Inflammatory macrophage (primary cell): ENCODE results near the gene HADHA.
"Not testable (repeated sequence)": the region's sequence is repeated elsewhere in the genome, so short reads cannot be mapped to it uniquely, and the experiment has no call there.

Experiments used
- DNase-seq, 2 donors: peaks; one replicate each; pipeline ENCODE4 v3.0.0-alpha.2; 2020 to 2022

Gene HADHA

DNA sequence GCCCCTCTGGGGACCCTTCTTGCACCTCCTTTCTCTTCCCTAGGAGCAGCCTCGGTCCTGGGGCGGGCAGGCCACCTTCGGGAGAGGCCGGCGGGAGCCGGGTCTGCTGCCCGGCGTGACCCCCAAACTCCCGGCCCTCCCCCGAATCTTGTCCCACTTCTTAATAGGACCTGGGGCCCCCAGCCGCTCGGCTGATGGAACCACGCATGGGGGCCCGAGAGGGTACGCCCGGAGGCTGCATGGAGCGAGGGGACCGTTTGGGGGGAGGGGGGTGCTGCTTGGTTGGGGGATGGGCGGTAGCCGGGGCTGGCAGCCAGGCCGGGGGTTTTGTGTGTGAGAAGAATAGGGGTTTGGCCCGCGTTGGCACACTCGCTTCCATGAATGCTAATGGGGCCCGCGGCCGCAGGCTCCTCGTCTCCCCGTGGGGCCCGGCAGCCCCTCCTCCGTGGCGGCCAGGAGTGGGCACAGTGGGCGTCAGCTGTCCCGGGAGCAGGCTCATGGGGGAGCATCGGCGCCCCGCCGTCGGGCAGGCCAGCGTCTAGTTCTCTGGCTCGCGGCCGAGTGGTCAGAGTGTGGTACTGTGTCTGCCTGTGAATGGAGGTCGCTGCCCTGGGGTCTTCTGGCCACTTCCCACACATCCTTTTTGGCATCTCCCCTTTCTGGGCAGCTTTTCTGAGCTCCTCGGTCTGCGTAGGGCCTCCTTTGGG is 70.5 kb downstream of the HADHA start:
- no peak for DNase-seq

DNA sequence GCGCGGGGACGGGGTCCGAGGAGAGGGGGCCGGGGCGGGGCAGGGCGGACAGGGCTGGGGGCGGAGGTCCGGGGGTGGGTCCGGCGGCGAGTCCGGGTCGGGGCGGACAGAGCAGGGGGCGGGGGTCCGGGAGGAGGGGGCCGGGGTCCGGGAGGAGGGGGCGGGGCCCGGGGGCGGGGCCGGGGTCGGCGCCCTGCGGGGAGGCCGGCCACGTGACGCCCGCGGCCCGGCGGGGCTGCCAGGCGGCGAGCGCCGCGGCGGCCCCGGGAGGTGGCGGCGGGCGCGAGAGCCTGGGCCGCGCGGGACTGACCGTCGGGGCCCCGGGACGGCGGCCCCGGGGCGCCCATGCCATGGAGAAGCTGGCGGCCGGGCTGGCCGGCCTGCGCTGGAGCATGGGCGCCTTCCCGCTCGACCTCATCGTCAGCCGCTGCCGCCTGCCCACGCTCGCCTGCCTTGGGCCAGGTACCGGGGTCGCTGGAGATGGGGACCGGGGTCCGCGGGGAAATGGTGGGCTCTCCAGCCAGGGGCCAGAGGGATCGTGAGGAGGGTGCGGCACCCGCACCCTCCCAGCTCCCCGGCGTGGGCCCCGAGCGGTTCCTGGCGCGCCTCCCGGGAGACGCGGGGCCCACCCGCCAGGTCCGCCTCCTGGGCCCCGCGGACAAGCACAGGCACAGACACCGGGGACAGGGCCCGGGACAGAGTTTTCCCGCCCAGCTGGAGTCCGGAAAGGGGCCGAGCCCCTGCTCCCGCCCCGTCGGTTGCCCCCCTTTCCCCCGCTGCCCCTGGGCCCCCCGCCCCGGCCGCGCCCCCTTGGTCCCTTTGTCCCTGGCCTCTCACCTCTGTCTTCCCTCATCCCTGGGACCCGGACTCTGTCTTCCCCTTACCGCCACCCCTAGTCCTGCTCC is 71.3 kb downstream of the HADHA start, which contains the start of gene GAREM2:
Gene GAREM2, plus strand, starts transcription at position 218 of the 905 bp plus-strand sequence. Its CDS starts 133 bp downstream, at position 351.
- DNase-seq, result no peak

DNA sequence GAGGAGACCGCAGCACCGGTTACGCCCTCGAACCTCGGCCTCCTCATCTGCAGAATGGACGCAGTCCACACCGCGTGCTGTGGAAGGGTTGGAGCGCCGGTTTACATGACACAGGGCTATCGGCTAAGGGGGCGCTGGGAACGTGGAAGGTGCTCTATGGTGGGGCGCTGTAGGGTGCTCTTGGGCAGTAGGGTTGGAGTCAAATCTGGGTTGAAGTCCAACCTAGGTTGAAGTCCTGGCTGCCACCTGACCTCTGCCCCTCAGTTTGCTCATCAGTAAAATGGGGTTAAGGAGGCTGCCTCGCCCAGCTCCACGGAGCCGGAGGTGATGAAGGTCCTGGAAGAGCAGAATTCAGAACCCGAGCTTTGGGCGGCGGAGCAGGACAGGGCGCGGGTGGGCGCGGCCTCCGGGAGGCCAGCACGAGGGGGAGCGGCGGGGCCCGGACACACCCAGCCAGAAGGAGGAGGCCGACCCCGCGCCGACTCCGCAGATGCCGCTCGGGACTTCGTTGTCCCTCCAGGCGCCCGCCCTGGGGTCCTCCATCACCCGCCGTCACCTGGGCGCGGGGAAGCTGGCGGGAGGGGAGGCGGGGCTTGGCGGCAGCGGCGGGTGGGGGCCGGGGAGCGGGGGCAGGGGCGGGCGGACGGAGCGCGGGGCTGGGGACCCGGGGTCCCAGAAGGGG is 72.1 kb downstream of the HADHA start:
- no peak for DNase-seq

DNA sequence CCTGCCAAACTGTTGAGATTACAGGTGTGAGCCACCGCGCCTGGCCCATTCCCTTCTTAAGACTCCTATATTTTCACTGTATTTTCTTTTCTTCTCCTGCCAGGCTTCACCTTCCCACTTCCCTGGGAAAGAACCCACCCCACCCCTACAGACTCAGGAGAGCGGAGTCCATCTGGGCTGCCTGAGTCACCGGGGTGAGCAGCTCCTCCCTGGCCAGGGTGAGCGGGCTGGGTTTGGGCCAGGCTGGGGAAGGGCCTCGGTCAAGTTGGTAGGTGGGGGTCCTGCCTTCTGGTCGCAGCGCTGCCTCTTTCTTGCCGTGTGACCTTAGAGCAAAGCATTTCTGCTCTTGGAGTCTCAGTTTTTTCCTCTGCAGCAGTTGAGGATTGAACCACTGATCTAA is 73.6 kb downstream of the HADHA start:
- no peak for DNase-seq

DNA sequence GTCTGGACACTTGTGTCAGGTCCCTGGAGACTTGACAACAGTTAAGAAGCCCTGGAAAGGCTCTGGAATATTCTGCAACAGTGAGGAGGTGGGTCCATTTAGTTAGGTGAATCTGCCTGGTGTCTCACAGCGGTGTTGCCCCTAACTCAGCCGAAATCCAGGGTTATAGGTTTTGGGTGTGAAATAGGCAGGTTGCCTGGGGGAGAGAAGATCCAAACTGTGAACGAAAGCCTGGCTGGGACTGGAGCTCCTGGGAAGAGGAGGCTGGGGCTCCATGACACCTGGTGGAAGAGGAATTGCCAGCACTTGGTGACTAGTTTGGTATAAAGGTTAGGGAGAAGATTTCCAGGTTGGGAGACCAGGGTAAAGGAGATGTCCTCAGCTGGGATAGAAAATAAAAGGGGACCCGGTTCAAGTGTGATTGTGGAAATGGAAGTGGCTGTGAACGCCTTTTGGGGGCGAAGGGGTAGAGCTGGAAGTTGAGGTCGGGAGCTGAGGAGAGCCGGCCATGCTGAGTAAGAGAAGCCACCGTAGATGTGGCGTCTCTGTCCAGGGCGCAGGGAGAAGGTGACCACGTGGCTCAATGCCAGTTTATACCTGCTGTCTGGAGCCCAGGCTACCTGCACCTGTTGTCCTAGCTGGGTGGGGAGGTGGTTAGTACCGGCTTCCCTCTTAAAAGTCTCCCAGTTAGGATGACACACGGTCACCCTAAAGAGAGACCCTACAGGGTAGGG is 74.6 kb downstream of the HADHA start:
- DNase-seq, result no peak

- no peak for DNase-seq
Observed at GRCh38 chr2:26169226-26169625, 75.2 kb downstream of the HADHA start.

DNA sequence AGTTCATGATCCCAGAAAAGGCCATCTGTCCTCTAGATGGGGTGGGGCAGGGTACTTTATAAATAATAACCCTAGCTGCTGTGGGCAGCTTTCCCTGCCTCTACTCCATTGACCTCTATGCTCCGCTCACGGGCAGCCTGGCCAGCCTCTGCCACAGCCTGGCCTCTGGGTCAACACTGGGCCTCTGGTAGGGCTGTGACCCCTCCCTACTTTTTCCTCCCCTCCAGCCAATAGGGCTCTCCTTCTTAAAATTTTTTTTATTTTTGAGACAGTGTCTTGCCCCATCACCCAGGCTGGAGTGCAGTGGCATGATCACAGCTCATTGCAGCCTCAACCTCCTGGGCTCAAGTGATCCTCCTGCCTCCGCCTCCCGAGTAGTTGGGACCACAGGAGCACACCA is 75.6 kb downstream of the HADHA start:
- no peak for DNase-seq

- DNase-seq, result not testable (repeated sequence)
Observed at GRCh38 chr2:26166541-26166940, 77.9 kb downstream of the HADHA start.

- DNase-seq, result no peak
Observed at GRCh38 chr2:26165403-26165802, 79.0 kb downstream of the HADHA start.

DNA sequence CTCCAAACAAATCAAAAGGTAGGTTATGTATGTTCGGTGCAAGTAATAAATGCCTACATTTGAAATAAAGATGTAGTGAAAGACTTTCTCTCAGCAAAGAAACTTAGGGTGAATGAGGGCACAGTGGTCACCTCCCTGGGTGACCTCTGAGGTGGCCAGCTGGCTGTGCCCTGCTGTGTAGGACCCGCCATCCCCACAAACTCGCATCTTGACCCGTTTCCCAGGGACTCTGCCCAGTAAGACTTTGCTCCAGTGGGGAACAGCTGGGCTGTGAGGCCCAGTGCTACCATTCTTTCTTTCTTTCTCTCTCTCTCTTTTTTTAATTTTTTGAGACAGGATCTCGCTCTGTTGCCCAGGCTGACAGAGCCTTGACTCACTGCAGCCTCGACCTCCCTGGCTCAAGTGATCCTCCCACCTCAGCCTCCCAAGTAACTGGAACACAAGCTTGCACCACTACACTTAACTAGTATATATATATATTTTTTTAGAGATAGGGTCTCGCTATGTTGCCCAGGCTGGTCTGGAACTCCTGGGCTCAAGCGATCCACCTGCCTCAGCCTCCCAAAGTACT is 79.7 kb downstream of the HADHA start:
- no peak for DNase-seq

DNA sequence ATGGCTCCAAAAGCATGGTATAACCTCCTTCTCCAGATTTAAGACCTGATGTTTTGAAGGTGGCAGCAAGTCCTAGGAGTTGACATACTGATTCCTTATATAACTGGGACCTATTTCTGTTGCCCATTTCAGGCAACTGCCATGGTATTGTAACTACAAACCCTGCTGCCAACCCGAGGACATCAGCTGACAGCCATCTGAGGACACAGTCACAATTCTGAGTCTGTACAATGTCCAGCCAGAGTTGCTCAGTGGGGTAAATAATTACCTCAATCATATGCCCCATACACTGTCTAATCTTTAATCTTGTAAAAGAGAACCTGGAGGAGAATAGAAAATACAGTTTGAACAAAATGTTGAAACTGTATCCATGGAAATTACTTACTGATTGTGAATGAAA is 80.2 kb downstream of the HADHA start:
- no peak for DNase-seq

DNA sequence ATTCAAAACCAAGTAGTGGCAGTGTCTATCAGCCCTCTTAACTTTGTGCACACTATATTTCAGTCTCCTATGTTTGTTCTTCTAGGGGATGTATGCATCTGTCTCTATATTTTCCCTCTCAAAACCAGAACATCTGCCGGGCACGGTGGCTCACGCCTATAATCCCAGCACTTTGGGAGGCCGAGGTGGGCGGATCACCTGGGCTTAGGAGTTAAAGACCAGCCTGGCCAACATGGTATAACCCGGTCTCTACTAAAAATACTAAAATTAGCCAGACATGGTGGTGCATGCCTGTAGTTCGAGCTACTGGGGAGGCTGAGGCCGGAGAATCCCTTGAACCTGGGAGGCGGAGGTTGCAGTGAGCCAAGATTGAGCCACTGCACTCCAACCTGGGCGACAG is 81.5 kb downstream of the HADHA start:
- DNase-seq, result no peak

GRCh38 chr2:26161926-26162325 is 82.5 kb downstream of the HADHA start:
- no peak for DNase-seq

- DNase-seq, result no peak
Observed at GRCh38 chr2:26157580-26157979, 86.9 kb downstream of the HADHA start.

GRCh38 chr2:26150243-26150642 is 94.2 kb downstream of the HADHA start:
- DNase-seq, result no peak

DNA sequence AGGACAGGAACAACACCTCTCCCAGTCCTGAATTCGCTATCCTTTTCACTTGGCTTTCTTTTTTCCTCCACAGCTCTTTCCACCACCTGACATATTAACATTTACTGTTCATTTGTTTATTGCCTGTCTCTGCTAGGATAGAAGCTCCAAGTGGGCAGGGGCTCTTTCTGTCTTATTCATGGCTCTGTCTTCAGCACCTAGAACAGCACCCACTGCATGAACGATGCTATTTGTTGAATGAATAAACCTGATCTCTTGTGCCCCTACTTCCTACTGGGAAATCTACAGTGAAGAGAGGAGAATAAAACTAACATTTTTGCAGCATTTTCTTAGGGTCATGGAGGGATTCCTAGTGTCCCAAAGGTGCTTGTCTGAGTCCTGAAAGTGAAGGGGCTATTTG is 95.9 kb downstream of the HADHA start:
- no peak for DNase-seq

DNA sequence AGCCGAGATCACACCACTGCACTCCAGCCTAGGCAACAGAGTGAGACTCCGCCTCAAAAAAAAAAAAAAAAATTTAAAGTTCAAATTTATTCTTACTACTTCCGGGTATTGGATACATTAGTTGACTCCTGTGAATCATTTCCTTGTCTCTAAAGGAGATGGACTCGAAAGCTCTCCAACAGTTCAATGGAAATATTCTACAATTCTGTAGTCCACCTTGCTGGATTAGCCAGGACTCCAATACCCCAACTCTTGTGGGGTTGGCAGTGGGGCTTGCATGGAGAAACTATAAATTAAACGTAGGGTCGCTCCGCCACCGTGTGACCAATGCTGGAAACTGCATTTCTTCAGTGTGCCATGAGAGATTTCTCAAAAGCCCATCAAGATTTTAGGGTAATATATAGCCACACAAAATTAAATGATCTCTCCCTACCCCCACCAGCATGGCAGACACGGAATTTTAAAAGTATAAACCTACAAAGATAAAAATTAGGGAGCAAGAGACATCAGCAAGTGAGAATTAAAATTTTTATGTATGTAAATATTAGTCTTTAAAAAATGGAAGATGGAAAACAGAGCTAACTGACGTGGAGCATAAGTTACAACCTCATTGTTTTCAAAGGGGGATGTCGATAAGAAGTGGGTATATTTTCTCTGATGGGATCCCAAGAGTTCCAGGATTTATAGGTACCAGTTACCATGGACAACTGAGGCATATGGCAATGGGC is 99.3 kb downstream of the HADHA start:
- DNase-seq, result peak; percentile 62 to 63

DNA sequence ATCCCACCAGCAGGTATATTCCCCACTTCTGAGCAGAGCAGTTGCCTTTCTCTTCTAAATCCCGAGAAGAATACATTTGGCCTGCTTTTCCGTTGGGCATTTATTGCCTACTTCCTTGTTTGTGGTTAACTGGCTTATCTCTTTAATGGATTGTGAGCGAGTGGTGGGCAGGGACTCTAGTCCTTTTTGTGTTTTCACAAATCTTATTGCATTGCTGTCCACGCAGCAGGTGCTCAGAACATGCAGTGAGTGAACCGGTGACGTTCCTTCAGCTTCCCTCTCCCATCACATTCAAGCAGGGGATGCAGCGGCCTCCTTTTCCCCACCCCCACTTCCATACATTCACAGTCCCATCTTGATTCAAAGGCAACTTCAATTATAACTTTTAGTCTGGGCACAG is 100.4 kb downstream of the HADHA start:
- peak in 1 of 2 donors; percentile 3 for DNase-seq

- DNase-seq, result no peak
Observed at GRCh38 chr2:26141145-26141769, 103.2 kb downstream of the HADHA start.
